Cardiac septum (tissue), 1 donor: Measurements from ENCODE around the gene MAP1B. TPM values are rescaled to one million over a fixed set of nuclear protein-coding genes. Genes with fewer than 3 reads are reported as not detected.

Experiments used
- DNase-seq: peaks from one replicate; pipeline ENCODE4 v3.0.0-alpha.2; 2020; ENCODE audit warnings: low spot score
- intact Hi-C: fragments of 100-400 bp; cut with DNase I; formaldehyde crosslinking; loops from one replicate; pipeline ENCODE4 v1.14.0; 2022
- total RNA-seq: library from RNA; stranded (reverse); fragmentation: NEBNext Ultra II Directional; extraction: Animal tissue kit (Norgen Biotek cat#: 25700); gene quantifications from one replicate; pipeline ENCODE4 v1.2.1, GENCODE V29; 2021
- donor health status: DM: no; HTN: no; CAD: no.

MAP1B gene
- total RNA-seq, 1 donor from 2014 or later, result 217 TPM

GRCh38 chr5:72125271-72125940, 18.1 kb downstream of the MAP1B start:
- no peak for DNase-seq
- intact Hi-C loops, result no loop called here

GRCh38 chr5:72125941-72126620, 18.8 kb downstream of the MAP1B start:
- intact Hi-C loops, result no loop called here
- DNase-seq, result no peak

- intact Hi-C loops, result no loop called here
These were observed 19.5 kb downstream of the MAP1B start for GRCh38 chr5:72126796-72127195.

GRCh38 chr5:72129725-72130124, 22.4 kb downstream of the MAP1B start:
- no peak for DNase-seq
- intact Hi-C loops, result no loop called here

More at GRCh38 chr5:72126796-72127195, 19.5 kb downstream of the MAP1B start:
- DNase-seq, result no peak

GRCh38 chr5:72130351-72130761, 23.1 kb downstream of the MAP1B start:
- intact Hi-C loops, result no loop called here
- no peak for DNase-seq

- intact Hi-C loops, result no loop called here
- no peak for DNase-seq
These were observed 26.1 kb downstream of the MAP1B start for GRCh38 chr5:72133212-72133990.

GRCh38 chr5:72134226-72134899, 27.1 kb downstream of the MAP1B start:
- intact Hi-C loops, result loop anchor here (2.0 kb wide), 1 partner anchor 174 kb away; no protein-coding TSS in a partner anchor
- DNase-seq, result no peak

GRCh38 chr5:72137826-72138409, 30.6 kb downstream of the MAP1B start:
- intact Hi-C loops, result no loop called here
- DNase-seq, result no peak

- DNase-seq, result no peak
- intact Hi-C loops, result no loop called here
These were observed 31.8 kb downstream of the MAP1B start for GRCh38 chr5:72138943-72139521.

GRCh38 chr5:72140711-72141110, 33.4 kb downstream of the MAP1B start:
- intact Hi-C loops, result loop anchor here (5.0 kb wide), 1 partner anchor 92 kb away; no protein-coding TSS in a partner anchor
- no peak for DNase-seq

GRCh38 chr5:72141440-72142355, 34.4 kb downstream of the MAP1B start:
- intact Hi-C loops, result loop anchor here (5.0 kb wide), 1 partner anchor 91 kb away; no protein-coding TSS in a partner anchor
- DNase-seq, result no peak

- DNase-seq, result no peak
- intact Hi-C loops, result loop anchor here (5.0 kb wide), 1 partner anchor 88 kb away; no protein-coding TSS in a partner anchor
These were observed 37.5 kb downstream of the MAP1B start for GRCh38 chr5:72144762-72145161.

GRCh38 chr5:72145348-72145747, 38.1 kb downstream of the MAP1B start:
- intact Hi-C loops, result no loop called here

GRCh38 chr5:72146056-72146455, 38.8 kb downstream of the MAP1B start:
- intact Hi-C loops, result no loop called here
- no peak for DNase-seq

More at GRCh38 chr5:72145348-72145747, 38.1 kb downstream of the MAP1B start:
- DNase-seq, result no peak

GRCh38 chr5:72147569-72147968, 40.3 kb downstream of the MAP1B start:
- no peak for DNase-seq

GRCh38 chr5:72149742-72150141, 42.5 kb downstream of the MAP1B start:
- intact Hi-C loops, result no loop called here
- DNase-seq, result no peak

More at GRCh38 chr5:72147569-72147968, 40.3 kb downstream of the MAP1B start:
- intact Hi-C loops, result no loop called here

- intact Hi-C loops, result no loop called here
These were observed 43.9 kb downstream of the MAP1B start for GRCh38 chr5:72151169-72151568.

GRCh38 chr5:72151646-72152045, 44.4 kb downstream of the MAP1B start:
- no peak for DNase-seq
- intact Hi-C loops, result no loop called here

More at GRCh38 chr5:72151169-72151568, 43.9 kb downstream of the MAP1B start:
- DNase-seq, result no peak
